IPS-15b (cell line): ENCODE data around the gene PLD3.
A peak's percentile ranks its signal among the peaks of the same experiment; 100 is the strongest.

Experiments used
- H3K27me3 ChIP-seq: one replicate; pipeline ENCODE4 v1.6.1; 2013; ENCODE audit warnings: low read length; ENCODE audit not compliant: control insufficient read depth, insufficient read depth
- H3K36me3 ChIP-seq: one replicate; pipeline ENCODE4 v1.6.1; 2013; ENCODE audit warnings: low read length; ENCODE audit not compliant: control insufficient read depth, insufficient read depth
- H3K4me1 ChIP-seq: one replicate; pipeline ENCODE4 v1.6.1; 2013; ENCODE audit warnings: mild to moderate bottlenecking, low read length; ENCODE audit not compliant: control insufficient read depth, insufficient read depth
- H3K4me3 ChIP-seq: one replicate; pipeline ENCODE4 v1.5.1; 2013; ENCODE audit warnings: low read depth, low read length
- H3K9ac ChIP-seq: one replicate; pipeline ENCODE4 v1.6.1; 2013; ENCODE audit warnings: low read depth, mild to moderate bottlenecking, low read length
- H3K9me3 ChIP-seq: one replicate; pipeline ENCODE4 v1.6.1; 2013; ENCODE audit warnings: mild to moderate bottlenecking, low read length; ENCODE audit not compliant: control insufficient read depth, insufficient read depth

The PLD3 gene

DNA sequence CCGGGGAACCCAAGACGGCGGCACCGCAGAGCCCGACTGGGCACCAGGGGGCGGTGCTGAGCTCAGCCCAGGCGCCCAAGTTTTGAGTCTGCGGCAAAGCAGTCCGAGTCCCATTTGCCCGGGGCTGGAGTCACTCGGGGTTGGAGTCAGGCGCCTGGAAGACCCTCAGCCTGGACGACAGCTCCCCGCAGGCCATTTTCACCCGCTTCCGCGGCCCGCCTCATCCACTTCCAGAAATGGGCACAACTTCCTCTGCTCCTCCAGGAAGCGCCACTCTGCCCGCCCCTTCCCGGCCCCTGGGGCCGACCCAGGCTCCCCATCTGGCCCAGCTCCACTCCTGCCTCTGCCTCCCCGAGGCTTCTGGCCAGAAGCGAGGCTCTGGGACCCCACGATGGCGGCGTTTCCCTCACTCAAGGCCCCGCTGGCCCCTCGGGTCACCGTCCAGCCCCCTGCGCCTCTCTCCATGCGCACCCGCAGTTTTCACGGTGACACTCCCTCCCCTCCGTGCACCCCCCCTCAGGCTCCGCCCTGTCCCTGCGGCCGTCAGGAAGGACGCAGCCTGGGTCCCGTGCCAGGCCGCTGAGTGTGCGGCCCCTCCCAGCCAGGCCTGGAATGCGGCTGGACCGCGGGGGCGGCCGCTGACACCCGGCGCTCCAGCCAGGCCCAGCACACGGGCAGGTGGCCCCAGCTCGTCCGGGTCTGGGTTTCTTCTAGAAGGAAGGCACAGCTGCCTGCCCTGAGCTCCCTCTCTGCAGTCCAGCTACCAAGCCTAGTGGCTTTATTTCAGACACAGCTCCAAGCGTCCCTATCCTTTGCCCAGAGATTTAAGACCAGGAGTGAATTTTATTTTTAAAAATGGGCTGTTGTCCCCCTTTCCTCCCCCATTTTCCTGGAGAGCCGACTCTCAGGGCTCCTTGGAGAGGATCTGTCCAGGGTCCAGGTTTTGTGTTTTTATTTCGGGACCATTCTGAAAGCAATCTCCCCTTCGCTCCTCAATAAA is 72.6 kb downstream of the PLD3 start:
- Histone ChIP-seq H3K4me1 (peaks cover 3% of the 10 kb centered on the region), H3K9me3 (no peaks in the 10 kb centered on the region), H3K9ac (peak overlapping the region; percentile 70), H3K4me3 (peak overlapping the region; percentile 81), H3K27me3 (no peaks in the 10 kb centered on the region), H3K36me3 (peaks cover 4% of the 10 kb centered on the region)

DNA sequence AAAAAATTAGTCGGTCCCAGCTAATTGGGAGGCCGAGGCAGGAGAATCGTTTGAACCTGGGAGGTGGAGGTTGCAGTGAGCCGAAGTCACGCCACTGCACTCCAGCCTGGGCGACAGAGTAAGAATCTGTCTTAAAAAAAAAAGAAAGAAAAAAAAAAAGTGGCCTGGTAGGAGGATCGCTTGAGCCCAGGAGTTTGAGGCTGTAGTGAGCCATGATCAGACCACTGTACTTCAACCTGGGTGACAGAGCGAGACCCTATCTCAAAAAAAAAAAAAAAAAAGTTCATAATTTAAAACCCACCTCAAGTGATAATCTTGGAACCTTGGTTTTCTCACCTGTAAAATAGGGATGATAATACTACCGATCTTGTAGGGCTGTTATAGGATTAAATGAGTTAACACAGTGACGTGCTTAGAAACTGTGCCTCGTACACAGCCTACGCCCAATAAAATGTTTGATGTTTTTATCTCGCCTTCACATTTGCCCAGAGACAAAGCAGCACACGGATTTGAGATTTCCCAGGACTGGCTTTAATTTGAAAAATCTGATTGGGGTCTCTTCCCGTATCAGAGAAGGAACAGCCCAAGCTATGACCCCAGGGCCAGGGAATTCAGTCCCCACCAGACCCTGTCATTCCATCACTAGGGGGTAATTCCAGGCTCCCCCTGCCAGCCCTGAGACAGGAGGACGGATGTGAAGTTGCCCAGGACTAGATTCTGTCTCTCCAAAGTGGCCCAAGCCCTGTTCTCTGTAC is 73.7 kb downstream of the PLD3 start:
- H3K4me1 ChIP-seq: peaks cover 3% of the 10 kb centered on the region
- no peaks in the 10 kb centered on the region for H3K27me3 ChIP-seq
- H3K36me3 ChIP-seq: peaks cover 4% of the 10 kb centered on the region
- H3K4me3 ChIP-seq: no peak overlapping the region
- H3K9ac ChIP-seq: no peak overlapping the region
- H3K9me3 ChIP-seq: no peaks in the 10 kb centered on the region

DNA sequence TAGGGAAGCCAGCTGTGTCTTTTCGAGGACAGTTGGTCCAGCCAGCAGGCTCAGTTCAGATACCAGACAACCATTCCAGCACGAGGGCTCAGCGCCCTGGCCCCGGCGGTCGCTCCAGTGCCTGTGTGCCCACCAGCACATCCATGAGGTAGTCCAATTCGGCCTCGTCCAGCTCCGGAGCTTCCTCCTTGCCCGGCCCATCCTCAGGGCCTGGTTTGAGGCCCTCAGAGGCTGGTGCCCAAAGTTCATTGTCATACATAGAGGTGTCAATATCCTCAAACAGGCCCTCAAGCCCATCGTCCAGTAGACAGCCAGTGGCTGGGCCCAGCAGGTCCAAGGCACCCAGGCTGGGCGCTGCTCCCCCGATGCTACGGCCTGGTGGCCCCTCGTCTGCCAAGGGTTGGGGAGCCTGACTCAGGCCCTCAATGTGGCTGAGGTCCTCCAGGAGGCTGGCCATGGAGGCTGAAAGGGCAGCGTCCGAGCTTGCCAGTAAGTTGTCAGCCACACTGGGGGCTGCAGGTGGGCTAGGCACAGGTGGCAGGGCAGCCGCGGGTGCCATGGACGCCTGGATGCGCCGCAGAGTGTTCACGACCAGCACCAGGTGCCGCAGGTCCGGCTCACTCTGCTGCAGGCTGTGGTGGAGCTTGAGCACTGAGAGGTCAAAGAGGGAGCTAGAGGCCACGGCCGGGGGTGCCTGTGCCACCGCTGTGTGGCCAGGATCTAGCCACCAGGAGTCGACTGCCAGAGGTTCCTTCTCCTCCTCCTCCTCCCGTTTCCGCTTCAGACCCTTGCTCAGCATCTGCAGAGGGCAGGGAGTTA is 74.5 kb downstream of the PLD3 start:
- Histone ChIP-seq H3K9ac (no peak overlapping the region), H3K4me3 (no peak overlapping the region), H3K4me1 (peaks cover 3% of the 10 kb centered on the region), H3K9me3 (no peaks in the 10 kb centered on the region), H3K27me3 (no peaks in the 10 kb centered on the region), H3K36me3 (peaks cover 4% of the 10 kb centered on the region)

DNA sequence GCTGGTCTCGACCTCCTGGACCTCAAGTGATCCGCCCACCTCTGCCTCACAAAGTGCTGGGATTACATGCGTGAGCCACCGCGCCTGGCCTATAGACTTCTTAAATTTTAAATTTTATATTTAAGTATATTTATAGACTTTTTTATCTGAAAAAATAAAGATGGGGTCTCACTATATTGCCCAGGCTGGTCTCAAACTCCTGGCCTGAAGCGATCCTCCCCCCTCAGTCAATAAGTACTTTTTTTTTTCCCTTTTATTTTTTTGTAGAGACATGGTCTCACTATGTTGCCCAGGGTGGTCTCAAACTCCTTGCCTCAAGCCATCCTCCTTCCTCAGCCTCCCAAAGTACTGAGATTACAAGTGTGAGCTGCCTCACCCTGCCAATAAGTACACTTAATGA is 75.4 kb downstream of the PLD3 start:
- H3K27me3 ChIP-seq: no peaks in the 10 kb centered on the region
- H3K9me3 ChIP-seq: no peaks in the 10 kb centered on the region
- H3K9ac ChIP-seq: no peak overlapping the region
- H3K36me3 ChIP-seq: peaks cover 4% of the 10 kb centered on the region
- no peak overlapping the region for H3K4me3 ChIP-seq
- H3K4me1 ChIP-seq: peaks cover 3% of the 10 kb centered on the region

DNA sequence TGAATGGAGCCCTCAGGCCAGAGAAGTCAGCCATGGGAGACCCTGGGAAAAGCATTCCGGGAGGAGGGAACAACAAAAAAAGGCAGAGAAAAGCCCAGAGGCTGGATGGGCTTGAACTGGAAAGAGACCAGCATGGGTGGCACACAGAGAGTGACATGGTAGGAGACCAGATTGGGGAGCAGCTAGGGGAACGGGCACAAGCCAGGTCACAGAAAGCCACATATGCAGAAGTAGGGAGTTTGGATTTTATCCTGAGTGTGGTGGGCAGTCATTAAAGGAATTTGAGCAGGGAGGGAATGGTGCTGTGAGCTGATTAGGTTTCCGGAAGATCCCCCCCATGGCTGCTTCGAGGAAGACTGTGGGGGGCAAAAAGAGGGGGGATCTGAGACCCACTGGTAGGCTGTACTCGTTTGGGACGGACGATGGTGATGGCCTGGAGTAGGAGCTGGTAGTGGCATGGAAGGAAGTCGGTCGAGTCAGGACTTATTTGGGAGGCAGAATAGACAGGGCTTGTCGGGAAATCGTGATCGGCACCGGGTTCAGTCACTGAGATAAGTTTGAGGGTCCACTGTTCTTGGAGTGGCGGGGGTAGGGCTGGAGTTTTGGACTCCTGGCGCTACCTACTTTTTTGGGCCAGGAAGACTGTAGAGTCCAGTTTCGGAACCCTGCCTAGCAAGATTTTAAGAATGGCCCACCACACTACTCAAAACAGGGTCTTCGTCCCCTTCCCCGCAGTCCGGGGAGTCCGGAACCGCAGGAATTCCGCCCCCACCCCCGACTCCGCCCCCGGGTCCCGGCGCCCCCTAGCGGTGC is 76.3 kb downstream of the PLD3 start:
- H3K4me3 ChIP-seq: peak overlapping the region; percentile 76
- H3K9me3 ChIP-seq: no peaks in the 10 kb centered on the region
- H3K27me3 ChIP-seq: no peaks in the 10 kb centered on the region
- H3K4me1 ChIP-seq: peaks cover 3% of the 10 kb centered on the region
- peak overlapping the region; percentile 71 for H3K9ac ChIP-seq
- H3K36me3 ChIP-seq: peaks cover 4% of the 10 kb centered on the region

DNA sequence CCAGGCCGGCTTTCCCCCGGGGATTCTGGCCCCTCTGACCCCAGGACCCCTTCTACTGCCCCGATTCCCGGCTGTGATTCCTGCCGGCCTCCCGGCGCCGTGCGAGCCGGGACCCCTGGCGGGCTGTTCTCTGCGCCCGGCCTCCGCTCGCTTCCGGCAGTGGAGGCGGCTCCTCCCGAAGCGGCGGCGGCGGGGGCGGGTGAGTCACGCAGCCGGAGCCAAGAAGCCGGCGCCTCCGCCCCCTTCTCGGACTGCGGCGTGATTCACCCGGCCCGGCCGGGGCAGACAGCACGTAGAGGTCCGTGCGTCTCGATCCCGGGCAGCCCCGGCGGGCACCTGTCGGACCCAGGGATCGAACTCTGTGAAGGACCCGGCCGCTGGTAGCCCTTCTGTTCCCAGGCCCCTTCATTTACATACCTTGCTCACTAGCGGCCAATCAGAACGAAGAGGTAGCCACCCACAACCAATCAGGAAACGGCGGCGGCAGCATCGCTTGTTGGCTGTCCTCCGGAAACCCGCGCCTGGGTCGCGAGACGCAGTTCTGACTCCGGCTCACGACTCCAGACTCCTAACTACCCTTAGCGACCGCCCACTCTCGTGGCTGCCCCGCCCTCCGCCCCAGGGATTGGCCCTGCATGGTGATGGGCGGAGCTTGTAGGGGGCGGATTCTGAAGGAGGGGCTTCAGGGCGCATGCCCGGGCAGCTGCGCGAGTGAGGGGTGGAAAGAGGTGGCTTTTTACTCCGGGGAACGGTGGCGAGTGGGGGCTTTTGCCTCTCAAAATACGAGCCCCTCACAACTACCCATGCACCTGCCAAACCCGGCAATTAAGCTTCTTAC is 77.2 kb downstream of the PLD3 start, which contains the start of gene SERTAD1:
SERTAD1 (minus strand) TSS at position 543 of the 838 bp plus-strand sequence. CDS start 2,446 bp downstream, outside the sequence.
- Histone ChIP-seq H3K4me3 (peak within 1 kb of the TSS; percentile 76), H3K9me3 (no peaks in the 10 kb centered on the region), H3K9ac (peak within 1 kb of the TSS; percentile 71), H3K36me3 (peaks cover 4% of the 10 kb centered on the region), H3K27me3 (no peaks in the 10 kb centered on the region), H3K4me1 (peaks cover 3% of the 10 kb centered on the region)
